NCI-H510A (cell line): ENCODE results near the gene CCDC188.
"Not testable (repeated sequence)": the region's sequence is repeated elsewhere in the genome, so short reads cannot be mapped to it uniquely, and the experiment has no call there.

Experiments
- DNase-seq: peaks from one replicate; lab custom pipeline; 2025; lab: John Stamatoyannopoulos, UW

CCDC188 gene

GRCh38 chr22:20170170-20170569 lies 19.3 kb upstream of the CCDC188 start:
- no peak for DNase-seq

GRCh38 chr22:20169253-20169822 lies 18.5 kb upstream of the CCDC188 start:
- DNase-seq = no peak

- no peak for DNase-seq
Measured at GRCh38 chr22:20167643-20168322, 16.9 kb upstream of the CCDC188 start.

GRCh38 chr22:20166703-20167102 lies 15.8 kb upstream of the CCDC188 start:
- no peak for DNase-seq

- no peak for DNase-seq
Measured at GRCh38 chr22:20165913-20166312, 15.1 kb upstream of the CCDC188 start.

- no peak for DNase-seq
Measured at GRCh38 chr22:20165421-20165820, 14.6 kb upstream of the CCDC188 start.

- DNase-seq = no peak
Measured at GRCh38 chr22:20164863-20165262, 14.0 kb upstream of the CCDC188 start.

- DNase-seq = no peak
Measured at GRCh38 chr22:20160041-20160440, 9.2 kb upstream of the CCDC188 start.

GRCh38 chr22:20159531-20159930 lies 8.7 kb upstream of the CCDC188 start:
- DNase-seq = not testable (repeated sequence)

- no peak for DNase-seq
Measured at GRCh38 chr22:20159076-20159475, 8.2 kb upstream of the CCDC188 start.

GRCh38 chr22:20158391-20159036 lies 7.7 kb upstream of the CCDC188 start:
- DNase-seq = no peak

GRCh38 chr22:20157430-20158183 lies 6.8 kb upstream of the CCDC188 start:
- DNase-seq = no peak

GRCh38 chr22:20156611-20157429 lies 6.0 kb upstream of the CCDC188 start:
- DNase-seq = no peak

- DNase-seq = no peak
Measured at GRCh38 chr22:20156042-20156389, 5.2 kb upstream of the CCDC188 start.

- DNase-seq = peak; percentile 77
Measured at GRCh38 chr22:20155330-20156041, 4.6 kb upstream of the CCDC188 start.

GRCh38 chr22:20154602-20155187 lies 3.8 kb upstream of the CCDC188 start:
- peak; percentile 42 for DNase-seq

- no peak for DNase-seq
Measured at GRCh38 chr22:20153945-20154344, 3.1 kb upstream of the CCDC188 start.

- DNase-seq = no peak
Measured at GRCh38 chr22:20152464-20152890, 1.6 kb upstream of the CCDC188 start.

GRCh38 chr22:20151276-20151588 lies 377 bp upstream of the CCDC188 start:
- DNase-seq = no peak

GRCh38 chr22:20149257-20150250 lies 1.3 kb downstream of the CCDC188 start:
- DNase-seq = no peak
